ENCODE measurements around the gene GAL3ST3.

- TF ChIP-seq, protein P1, sequence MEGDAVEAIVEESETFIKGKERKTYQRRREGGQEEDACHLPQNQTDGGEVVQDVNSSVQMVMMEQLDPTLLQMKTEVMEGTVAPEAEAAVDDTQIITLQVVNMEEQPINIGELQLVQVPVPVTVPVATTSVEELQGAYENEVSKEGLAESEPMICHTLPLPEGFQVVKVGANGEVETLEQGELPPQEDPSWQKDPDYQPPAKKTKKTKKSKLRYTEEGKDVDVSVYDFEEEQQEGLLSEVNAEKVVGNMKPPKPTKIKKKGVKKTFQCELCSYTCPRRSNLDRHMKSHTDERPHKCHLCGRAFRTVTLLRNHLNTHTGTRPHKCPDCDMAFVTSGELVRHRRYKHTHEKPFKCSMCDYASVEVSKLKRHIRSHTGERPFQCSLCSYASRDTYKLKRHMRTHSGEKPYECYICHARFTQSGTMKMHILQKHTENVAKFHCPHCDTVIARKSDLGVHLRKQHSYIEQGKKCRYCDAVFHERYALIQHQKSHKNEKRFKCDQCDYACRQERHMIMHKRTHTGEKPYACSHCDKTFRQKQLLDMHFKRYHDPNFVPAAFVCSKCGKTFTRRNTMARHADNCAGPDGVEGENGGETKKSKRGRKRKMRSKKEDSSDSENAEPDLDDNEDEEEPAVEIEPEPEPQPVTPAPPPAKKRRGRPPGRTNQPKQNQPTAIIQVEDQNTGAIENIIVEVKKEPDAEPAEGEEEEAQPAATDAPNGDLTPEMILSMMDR (IDR thresholded peaks at IDR 0.05; ENCODE audit: low read length) = no peak
- TF ChIP-seq EZH2phosphoT487 (IDR thresholded peaks at IDR 0.05; ENCODE audit: low read length) = no peak
- TF ChIP-seq EZH2 (optimal IDR thresholded peaks at IDR 0.05; ENCODE audit: low read depth, low read length) = no peak
These were observed 31.6 kb downstream of the GAL3ST3 start for GRCh38 chr11:66017321-66017720.

All from MM.1S (cell line).